Measurements from ENCODE around the gene HOXC6. TPM values are rescaled to one million over a fixed set of nuclear protein-coding genes. Genes with fewer than 3 reads are reported as not detected.

HOXC6 gene
- total and polyA plus RNA-seq, 2 of the 13 experiments (the other 11 are each of a cell fraction or from before 2014, with no cell fraction given) = not detected

DNA sequence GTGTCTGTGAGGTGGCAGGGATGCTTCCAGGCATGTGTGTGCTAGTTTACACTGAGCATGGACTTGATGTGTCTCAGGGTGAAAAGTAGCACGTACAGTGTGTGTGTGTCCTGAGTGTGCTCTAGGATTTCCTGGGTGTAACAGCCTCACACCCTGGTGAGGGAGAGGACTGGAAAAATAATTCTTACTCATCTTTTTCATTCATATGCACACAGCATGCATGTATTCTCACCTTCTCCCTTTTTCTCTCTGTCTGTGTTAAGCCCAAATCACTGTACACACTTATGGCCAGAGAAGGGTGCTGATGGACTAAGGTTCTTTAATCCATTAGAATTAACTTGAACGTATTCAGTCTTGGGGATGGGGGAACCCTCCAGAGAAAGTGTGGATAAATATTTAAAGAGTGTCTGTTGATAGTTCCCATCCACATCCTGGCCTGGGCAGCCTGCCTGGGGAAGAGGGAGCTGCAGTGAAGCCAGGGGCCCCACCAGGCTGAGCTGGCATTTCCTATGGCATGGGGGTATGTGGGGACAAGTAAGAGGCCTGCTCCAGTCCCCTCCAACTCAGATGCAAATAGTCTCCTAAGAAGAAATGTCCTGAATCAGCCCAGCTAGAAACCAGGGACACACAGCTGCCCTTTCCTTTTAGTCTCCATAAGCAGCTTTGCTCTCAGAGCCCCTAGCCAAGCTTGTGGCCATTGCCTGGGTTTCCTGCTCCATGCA is 20.5 kb upstream of the HOXC6 start:
- in situ Hi-C loops (cut with HindIII; ENCODE audit: extremely low pct_ligation_motif_present, low pct_unique_long_range_greater_than_20kb) = no loop called here

More for the DNA sequence above, 20.5 kb upstream of the HOXC6 start:
- Histone ChIP-seq H3K27ac (ENCODE audit: extremely low read length, insufficient read depth, low read length) (no peak overlapping the region), H3K4me3 (replicated peaks in 1 of 3; ENCODE audit: insufficient read depth in 1 of 3, low read depth in 2 of 3, low read length in 3 of 3) (no peak overlapping the region), H3K79me2 (ENCODE audit: insufficient read depth, low read length) (no peaks in the 10 kb centered on the region), H3K4me1 (ENCODE audit: insufficient read depth, low read length) (peaks cover 30% of the 10 kb centered on the region), H3K36me3 (replicated peaks in 1 of 2; ENCODE audit: control insufficient read depth in 1 of 2, insufficient read depth in 2 of 2, low read length in 2 of 2) (no peaks in the 10 kb centered on the region), H3K4me2 (ENCODE audit: low read depth, low read length) (no peak overlapping the region), H3K9me3 (ENCODE audit: low read length) (no peaks in the 10 kb centered on the region), H3K9ac (ENCODE audit: insufficient read depth, low read depth, low read length) (no peak overlapping the region), H3K27me3 (ENCODE audit: control insufficient read depth in 1 of 2, insufficient read depth in 2 of 2, low read length in 2 of 2) (peaks cover 30 to 87% of the 10 kb centered on the region in 2 experiments), H2AFZ (ENCODE audit: low read length) (no peak overlapping the region), H4K20me1 (ENCODE audit: insufficient read depth, low read length) (no peaks in the 10 kb centered on the region)
- TF ChIP-seq, protein P1, sequence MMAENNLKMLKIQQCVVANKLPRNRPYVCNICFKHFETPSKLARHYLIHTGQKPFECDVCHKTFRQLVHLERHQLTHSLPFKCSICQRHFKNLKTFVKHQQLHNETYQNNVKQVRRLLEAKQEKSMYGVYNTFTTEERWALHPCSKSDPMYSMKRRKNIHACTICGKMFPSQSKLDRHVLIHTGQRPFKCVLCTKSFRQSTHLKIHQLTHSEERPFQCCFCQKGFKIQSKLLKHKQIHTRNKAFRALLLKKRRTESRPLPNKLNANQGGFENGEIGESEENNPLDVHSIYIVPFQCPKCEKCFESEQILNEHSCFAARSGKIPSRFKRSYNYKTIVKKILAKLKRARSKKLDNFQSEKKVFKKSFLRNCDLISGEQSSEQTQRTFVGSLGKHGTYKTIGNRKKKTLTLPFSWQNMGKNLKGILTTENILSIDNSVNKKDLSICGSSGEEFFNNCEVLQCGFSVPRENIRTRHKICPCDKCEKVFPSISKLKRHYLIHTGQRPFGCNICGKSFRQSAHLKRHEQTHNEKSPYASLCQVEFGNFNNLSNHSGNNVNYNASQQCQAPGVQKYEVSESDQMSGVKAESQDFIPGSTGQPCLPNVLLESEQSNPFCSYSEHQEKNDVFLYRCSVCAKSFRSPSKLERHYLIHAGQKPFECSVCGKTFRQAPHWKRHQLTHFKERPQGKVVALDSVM (CRISPR knock-in tag; IDR thresholded peaks at IDR 0.05) = no peak
- TF ChIP-seq ATM (IDR thresholded peaks at IDR 0.05; ENCODE audit: borderline replicate concordance) = no peak
- no peak for TF ChIP-seq YEATS2 (CRISPR knock-in tag; IDR thresholded peaks at IDR 0.05; ENCODE audit: borderline replicate concordance)
- no peak for TF ChIP-seq ZNF781 (CRISPR knock-in tag; IDR thresholded peaks at IDR 0.05; ENCODE audit: borderline replicate concordance, not compliant biosample characterization)
- no peak for TF ChIP-seq FOXK2 (IDR thresholded peaks at IDR 0.05)
- TF ChIP-seq SIN3A (IDR thresholded peaks at IDR 0.05; ENCODE audit: borderline replicate concordance, low read depth, low read length) = no peak
- TF ChIP-seq JDP2 (CRISPR knock-in tag; IDR thresholded peaks at IDR 0.05; ENCODE audit: borderline replicate concordance) = no peak
- no peak for TF ChIP-seq USF2 (IDR thresholded peaks at IDR 0.05; ENCODE audit: low read depth, low read length)
- no peak for TF ChIP-seq USF2 (CRISPR knock-in tag; IDR thresholded peaks at IDR 0.05; ENCODE audit: borderline replicate concordance)
- TF ChIP-seq ELF4 (CRISPR knock-in tag; IDR thresholded peaks at IDR 0.05; ENCODE audit: borderline replicate concordance) = no peak
- no peak for DNase-seq (ENCODE audit: low spot score)
- intact Hi-C loops (cut with micrococcal nuclease; ENCODE audit: unreplicated experiment) = loop anchor here (2.0 to 10.0 kb wide), 2 partner anchors 201 to 357 kb away; partner anchors contain the start of gene GPR84
- 3% methylated on average over 2 of the region's 2 CpGs for WGBS (ENCODE audit: low lambda C conversion rate)
- ChIA-PET CTCF (ENCODE audit: low intra/inter-chr PET ratio, low total read pairs) (interaction anchor here (0.8 kb wide), 1 partner anchor 184 kb away, joined by 3 read pairs; no protein-coding TSS in a partner anchor), POLR2A (no interaction called here)
- no TSS peak for BruUV-seq (replicated peaks)
- ATAC-seq = no peak
- no peak for FAIRE-seq

All from HepG2 (cell line).